ENCODE results near the gene HUWE1.

Gene HUWE1

GRCh38 chrX:53656845-53657244 is 29.7 kb downstream of the HUWE1 start:
- WGBS, result no CpG with 5 or more reads among the region's 1 CpG
- no peaks in the 10 kb centered on the region for H3K4me1 ChIP-seq (ENCODE audit: insufficient read depth, low read length)
- H3K36me3 ChIP-seq (ENCODE audit: insufficient read depth, low read length), result peaks cover 51% of the 10 kb centered on the region
- no peak overlapping the region for H3K27ac ChIP-seq (ENCODE audit: low read depth, low read length)
- no peaks in the 10 kb centered on the region for H3K27me3 ChIP-seq (ENCODE audit: insufficient read depth, low read length)
- H3K9me3 ChIP-seq (ENCODE audit: insufficient read depth, low read depth, low read length), result no peaks in the 10 kb centered on the region
- H3K9ac ChIP-seq (ENCODE audit: low read depth, low read length), result no peak overlapping the region
- H3K4me3 ChIP-seq (ENCODE audit: low read length), result no peak overlapping the region

GRCh38 chrX:53654376-53654775 is 32.1 kb downstream of the HUWE1 start:
- H3K27ac ChIP-seq (ENCODE audit: low read depth, low read length), result no peak overlapping the region
- H3K9ac ChIP-seq (ENCODE audit: low read depth, low read length), result no peak overlapping the region
- WGBS, result 91% methylated on average over 1 of the region's 3 CpGs
- peaks cover 69% of the 10 kb centered on the region for H3K36me3 ChIP-seq (ENCODE audit: insufficient read depth, low read length)
- H3K4me1 ChIP-seq (ENCODE audit: insufficient read depth, low read length), result no peaks in the 10 kb centered on the region
- H3K4me3 ChIP-seq (ENCODE audit: low read length), result no peak overlapping the region
- H3K9me3 ChIP-seq (ENCODE audit: insufficient read depth, low read depth, low read length), result no peaks in the 10 kb centered on the region
- H3K27me3 ChIP-seq (ENCODE audit: insufficient read depth, low read length), result no peaks in the 10 kb centered on the region

GRCh38 chrX:53644751-53645150 is 41.8 kb downstream of the HUWE1 start:
- no peaks in the 10 kb centered on the region for H3K27me3 ChIP-seq (ENCODE audit: insufficient read depth, low read length)
- peaks cover 96% of the 10 kb centered on the region for H3K36me3 ChIP-seq (ENCODE audit: insufficient read depth, low read length)
- H3K9ac ChIP-seq (ENCODE audit: low read depth, low read length), result no peak overlapping the region
- no peak overlapping the region for H3K4me3 ChIP-seq (ENCODE audit: low read length)
- 94% methylated on average over 3 of the region's 3 CpGs for WGBS
- H3K9me3 ChIP-seq (ENCODE audit: insufficient read depth, low read depth, low read length), result no peaks in the 10 kb centered on the region
- H3K27ac ChIP-seq (ENCODE audit: low read depth, low read length), result no peak overlapping the region
- H3K4me1 ChIP-seq (ENCODE audit: insufficient read depth, low read length), result no peaks in the 10 kb centered on the region

GRCh38 chrX:53642337-53642736 is 44.2 kb downstream of the HUWE1 start:
- H3K27ac ChIP-seq (ENCODE audit: low read depth, low read length), result no peak overlapping the region
- 91% methylated on average over 2 of the region's 2 CpGs for WGBS
- H3K4me1 ChIP-seq (ENCODE audit: insufficient read depth, low read length), result no peaks in the 10 kb centered on the region
- H3K27me3 ChIP-seq (ENCODE audit: insufficient read depth, low read length), result no peaks in the 10 kb centered on the region
- H3K4me3 ChIP-seq (ENCODE audit: low read length), result no peak overlapping the region
- H3K9ac ChIP-seq (ENCODE audit: low read depth, low read length), result no peak overlapping the region
- peaks cover 92% of the 10 kb centered on the region for H3K36me3 ChIP-seq (ENCODE audit: insufficient read depth, low read length)
- H3K9me3 ChIP-seq (ENCODE audit: insufficient read depth, low read depth, low read length), result no peaks in the 10 kb centered on the region

GRCh38 chrX:53639257-53639656 is 47.3 kb downstream of the HUWE1 start:
- H3K4me3 ChIP-seq (ENCODE audit: low read length), result no peak overlapping the region
- peaks cover 89% of the 10 kb centered on the region for H3K36me3 ChIP-seq (ENCODE audit: insufficient read depth, low read length)
- no peak overlapping the region for H3K27ac ChIP-seq (ENCODE audit: low read depth, low read length)
- H3K9ac ChIP-seq (ENCODE audit: low read depth, low read length), result no peak overlapping the region
- H3K27me3 ChIP-seq (ENCODE audit: insufficient read depth, low read length), result no peaks in the 10 kb centered on the region
- no peaks in the 10 kb centered on the region for H3K4me1 ChIP-seq (ENCODE audit: insufficient read depth, low read length)
- no peaks in the 10 kb centered on the region for H3K9me3 ChIP-seq (ENCODE audit: insufficient read depth, low read depth, low read length)

- no CpG with 5 or more reads among the region's 2 CpGs for WGBS
Observed at GRCh38 chrX:53637479-53637878, 49.0 kb downstream of the HUWE1 start.

GRCh38 chrX:53631156-53631555 is 55.4 kb downstream of the HUWE1 start:
- H3K27ac ChIP-seq (ENCODE audit: low read depth, low read length), result no peak overlapping the region
- H3K9ac ChIP-seq (ENCODE audit: low read depth, low read length), result no peak overlapping the region
- H3K4me1 ChIP-seq (ENCODE audit: insufficient read depth, low read length), result no peaks in the 10 kb centered on the region
- H3K36me3 ChIP-seq (ENCODE audit: insufficient read depth, low read length), result peaks cover 97% of the 10 kb centered on the region
- H3K4me3 ChIP-seq (ENCODE audit: low read length), result no peak overlapping the region
- WGBS, result no CpG with 5 or more reads among the region's 2 CpGs
- no peaks in the 10 kb centered on the region for H3K9me3 ChIP-seq (ENCODE audit: insufficient read depth, low read depth, low read length)
- H3K27me3 ChIP-seq (ENCODE audit: insufficient read depth, low read length), result no peaks in the 10 kb centered on the region

More at GRCh38 chrX:53637479-53637878, 49.0 kb downstream of the HUWE1 start:
- Histone ChIP-seq H3K9ac (ENCODE audit: low read depth, low read length) (no peak overlapping the region), H3K27me3 (ENCODE audit: insufficient read depth, low read length) (no peaks in the 10 kb centered on the region), H3K9me3 (ENCODE audit: insufficient read depth, low read depth, low read length) (no peaks in the 10 kb centered on the region), H3K4me1 (ENCODE audit: insufficient read depth, low read length) (no peaks in the 10 kb centered on the region), H3K36me3 (ENCODE audit: insufficient read depth, low read length) (peaks cover 89% of the 10 kb centered on the region), H3K27ac (ENCODE audit: low read depth, low read length) (no peak overlapping the region), H3K4me3 (ENCODE audit: low read length) (no peak overlapping the region)

GRCh38 chrX:53630261-53630660 is 56.3 kb downstream of the HUWE1 start:
- 97% methylated on average over 3 of the region's 4 CpGs for WGBS
- no peak overlapping the region for H3K27ac ChIP-seq (ENCODE audit: low read depth, low read length)
- H3K4me1 ChIP-seq (ENCODE audit: insufficient read depth, low read length), result no peaks in the 10 kb centered on the region
- no peaks in the 10 kb centered on the region for H3K9me3 ChIP-seq (ENCODE audit: insufficient read depth, low read depth, low read length)
- no peak overlapping the region for H3K4me3 ChIP-seq (ENCODE audit: low read length)
- H3K9ac ChIP-seq (ENCODE audit: low read depth, low read length), result no peak overlapping the region
- peaks cover 95% of the 10 kb centered on the region for H3K36me3 ChIP-seq (ENCODE audit: insufficient read depth, low read length)
- no peaks in the 10 kb centered on the region for H3K27me3 ChIP-seq (ENCODE audit: insufficient read depth, low read length)

GRCh38 chrX:53622431-53622830 is 64.1 kb downstream of the HUWE1 start:
- no peaks in the 10 kb centered on the region for H3K27me3 ChIP-seq (ENCODE audit: insufficient read depth, low read length)
- no peak overlapping the region for H3K9ac ChIP-seq (ENCODE audit: low read depth, low read length)
- H3K4me1 ChIP-seq (ENCODE audit: insufficient read depth, low read length), result no peaks in the 10 kb centered on the region
- no peak overlapping the region for H3K27ac ChIP-seq (ENCODE audit: low read depth, low read length)
- H3K9me3 ChIP-seq (ENCODE audit: insufficient read depth, low read depth, low read length), result no peaks in the 10 kb centered on the region
- WGBS, result 100% methylated on average over 2 of the region's 2 CpGs
- H3K36me3 ChIP-seq (ENCODE audit: insufficient read depth, low read length), result peaks cover 98% of the 10 kb centered on the region
- H3K4me3 ChIP-seq (ENCODE audit: low read length), result no peak overlapping the region

- Histone ChIP-seq H3K36me3 (ENCODE audit: insufficient read depth, low read length) (peaks cover 98% of the 10 kb centered on the region), H3K27ac (ENCODE audit: low read depth, low read length) (no peak overlapping the region)
- WGBS, result 72% methylated on average over 4 of the region's 4 CpGs
Observed at GRCh38 chrX:53621418-53621986, 65.0 kb downstream of the HUWE1 start.

GRCh38 chrX:53616946-53617345 is 69.6 kb downstream of the HUWE1 start:
- Histone ChIP-seq H3K9ac (ENCODE audit: low read depth, low read length) (no peak overlapping the region), H3K27me3 (ENCODE audit: insufficient read depth, low read length) (no peaks in the 10 kb centered on the region), H3K9me3 (ENCODE audit: insufficient read depth, low read depth, low read length) (no peaks in the 10 kb centered on the region), H3K4me3 (ENCODE audit: low read length) (no peak overlapping the region), H3K36me3 (ENCODE audit: insufficient read depth, low read length) (peaks cover 100% of the 10 kb centered on the region), H3K4me1 (ENCODE audit: insufficient read depth, low read length) (no peaks in the 10 kb centered on the region), H3K27ac (ENCODE audit: low read depth, low read length) (no peak overlapping the region)
- 88% methylated on average over 6 of the region's 6 CpGs for WGBS

More at GRCh38 chrX:53621418-53621986, 65.0 kb downstream of the HUWE1 start:
- Histone ChIP-seq H3K9ac (ENCODE audit: low read depth, low read length) (no peak overlapping the region), H3K4me1 (ENCODE audit: insufficient read depth, low read length) (no peaks in the 10 kb centered on the region), H3K9me3 (ENCODE audit: insufficient read depth, low read depth, low read length) (no peaks in the 10 kb centered on the region), H3K4me3 (ENCODE audit: low read length) (no peak overlapping the region), H3K27me3 (ENCODE audit: insufficient read depth, low read length) (no peaks in the 10 kb centered on the region)

GRCh38 chrX:53606456-53606855 is 80.1 kb downstream of the HUWE1 start:
- Histone ChIP-seq H3K9ac (ENCODE audit: low read depth, low read length) (no peak overlapping the region), H3K27me3 (ENCODE audit: insufficient read depth, low read length) (no peaks in the 10 kb centered on the region), H3K4me1 (ENCODE audit: insufficient read depth, low read length) (no peaks in the 10 kb centered on the region), H3K4me3 (ENCODE audit: low read length) (no peak overlapping the region), H3K36me3 (ENCODE audit: insufficient read depth, low read length) (peaks cover 99% of the 10 kb centered on the region), H3K27ac (ENCODE audit: low read depth, low read length) (no peak overlapping the region), H3K9me3 (ENCODE audit: insufficient read depth, low read depth, low read length) (no peaks in the 10 kb centered on the region)
- WGBS, result no CpG with 5 or more reads among the region's 2 CpGs

All from HUES64 (cell line).